Measurements from ENCODE around the gene ADSS1. TPM values are rescaled to one million over a fixed set of nuclear protein-coding genes. Genes with fewer than 3 reads are reported as not detected.
A peak's percentile ranks its signal among the peaks of the same experiment; 100 is the strongest.

Gene ADSS1
- total and polyA plus RNA-seq, 4 donors: 5.3 to 9.3 (median 7.1) TPM

GRCh38 chr14:104796687-104797081, 72.7 kb downstream of the ADSS1 start:
- no peaks in the 10 kb centered on the region for H3K27me3 ChIP-seq (ENCODE audit: control insufficient read depth in 3 of 3, insufficient read depth in 3 of 3, low read length in 2 of 3)
- no peaks in the 10 kb centered on the region for H3K9me3 ChIP-seq (ENCODE audit: control insufficient read depth in 4 of 4, insufficient read depth in 3 of 4, low read length in 3 of 4)
- H3K27ac ChIP-seq (ENCODE audit: low read depth in 1 of 2, low read length in 1 of 2): peak overlapping the region in 1 of 2 donors; percentile 38
- WGBS, 2 donors: 77 to 84% methylated on average over 5 to 6 of the region's 6 CpGs
- H3K4me1 ChIP-seq (ENCODE audit: control insufficient read depth in 5 of 5, insufficient read depth in 5 of 5, low read length in 5 of 5): peaks cover 17 to 50% (median 44%) of the 10 kb centered on the region in 5 donors
- H3K4me3 ChIP-seq: no peak overlapping the region
- DNase-seq (no peak), ATAC-seq (ENCODE audit: insufficient read depth, low FRiP score) (no peak)
- no peak for TF ChIP-seq CTCF (IDR thresholded peaks at IDR 0.05; ENCODE audit: control extremely low read depth, extremely low read depth)
- peaks cover 0 to 3% (median under 1%) of the 10 kb centered on the region in 4 donors for H3K36me3 ChIP-seq (ENCODE audit: control insufficient read depth in 4 of 4, insufficient read depth in 4 of 4, low read length in 4 of 4)
- H3K9ac ChIP-seq (ENCODE audit: insufficient read depth in 1 of 2, low read length in 2 of 2): no peak overlapping the region

Small RNAs within 50 kb of the gene (small RNA-seq; reads per million reads assigned to genes)
- not detected for gene MIR4710 (ENCODE audit: low replicate concordance)

Other genes with a start within 250 kb of the ADSS1 start
- gene C14orf180, start 144.5 kb upstream of the ADSS1 start, total RNA-seq: under 1 TPM; 0.12 to 0.48 TPM
- under 1 TPM; 0.30 TPM for gene C14orf180, start 144.5 kb upstream of the ADSS1 start, polyA plus RNA-seq
- gene TMEM179, start 119.5 kb upstream of the ADSS1 start, total RNA-seq: under 1 TPM in 1 of 2 donors, not detected in 1; 0.12 TPM
- under 1 TPM; 0.08 to 0.10 TPM for gene TMEM179, start 119.5 kb upstream of the ADSS1 start, polyA plus RNA-seq
- gene INF2, start 34.6 kb upstream of the ADSS1 start, total RNA-seq: 100 to 1,000 TPM in 1 of 2 donors, 10 to 100 TPM in 1; 46.1 to 119 TPM
- 100 to 1,000 TPM in 1 of 2 donors, 10 to 100 TPM in 1; 49.4 to 107 TPM for gene INF2, start 34.6 kb upstream of the ADSS1 start, polyA plus RNA-seq
- gene SIVA1, start 28.9 kb downstream of the ADSS1 start, total RNA-seq: 10 to 100 TPM; 67.5 to 91.8 TPM
- 100 to 1,000 TPM; 164 to 212 TPM for gene SIVA1, start 28.9 kb downstream of the ADSS1 start, polyA plus RNA-seq
- gene AKT1, start 71.5 kb downstream of the ADSS1 start, total RNA-seq: 100 to 1,000 TPM; 161 to 224 TPM
- 100 to 1,000 TPM; 142 to 159 TPM for gene AKT1, start 71.5 kb downstream of the ADSS1 start, polyA plus RNA-seq
- gene ZBTB42, start 76.9 kb downstream of the ADSS1 start, total RNA-seq: 10 to 100 TPM; 10.2 to 18.6 TPM
- gene ZBTB42, start 76.9 kb downstream of the ADSS1 start, polyA plus RNA-seq: 10 to 100 TPM; 11.4 to 11.9 TPM
- 10 to 100 TPM; 12.1 to 50.3 TPM for gene CEP170B, start 141.0 kb downstream of the ADSS1 start, total RNA-seq
- 10 to 100 TPM; 12.7 to 17.6 TPM for gene CEP170B, start 141.0 kb downstream of the ADSS1 start, polyA plus RNA-seq
- 1 to 10 TPM in 1 of 2 donors, under 1 TPM in 1; 0.92 to 6.3 TPM for gene PLD4, start 200.7 kb downstream of the ADSS1 start, total RNA-seq
- gene PLD4, start 200.7 kb downstream of the ADSS1 start, polyA plus RNA-seq: under 1 TPM; 0.71 to 0.84 TPM

All from lung (tissue), 13 donors.